K562 (cell line): ENCODE data around the gene PURA. TPM values are rescaled to one million over a fixed set of nuclear protein-coding genes. Genes with fewer than 3 reads are reported as not detected.

Experiments used
- ATF7 ChIP-seq: fragments of 450-650 bp; IDR thresholded peaks from 2 replicates; pipeline ENCODE4 v1.7.1; 2014; ENCODE audit warnings: mild to moderate bottlenecking, moderate library complexity
- CBX1 ChIP-seq: sonication (generic); IDR thresholded peaks from 2 replicates; pipeline ENCODE4 v1.6.1; 2016; ENCODE audit warnings: antibody characterized with exemption, low read depth, mild to moderate bottlenecking
- ELF4 ChIP-seq: fragments of 450-650 bp; formaldehyde crosslinking; IDR thresholded peaks from 2 replicates; pipeline ENCODE4 v1.4.0; 2022; ENCODE audit warnings: missing genetic modification characterization
- FIP1L1 ChIP-seq: fragments of 200-400 bp; formaldehyde crosslinking; IDR thresholded peaks from 2 replicates; pipeline ENCODE4 v1.6.1; 2018; ENCODE audit warnings: mild to moderate bottlenecking, low read depth, low read length; ENCODE audit not compliant: poor library complexity, severe bottlenecking
- FUS ChIP-seq: fragments of 200-400 bp; formaldehyde crosslinking; optimal IDR thresholded peaks from 2 replicates; pipeline ENCODE3; 2017; ENCODE audit warnings: low read depth, low read length
- KLF16 ChIP-seq: IDR thresholded peaks from 2 replicates; pipeline ENCODE4 v1.6.1; 2016; ENCODE audit warnings: antibody characterized with exemption
- NFATC3 ChIP-seq: fragments of 450-650 bp; IDR thresholded peaks from 2 replicates; pipeline ENCODE4 v1.6.1; 2017; ENCODE audit warnings: mild to moderate bottlenecking
- NFIX ChIP-seq: fragments of 250-450 bp; sonication (Bioruptor Pico); IDR thresholded peaks from 2 replicates; pipeline ENCODE4 v1.4.0; 2020; ENCODE audit warnings: low read depth, mild to moderate bottlenecking, moderate library complexity
- PREB ChIP-seq: sonication (generic); formaldehyde crosslinking; IDR thresholded peaks from 2 replicates; pipeline ENCODE4 v1.8.1; 2023; ENCODE audit warnings: mild to moderate bottlenecking, missing genetic modification reagents
- RB1 ChIP-seq: fragments of 450-650 bp; IDR thresholded peaks from 2 replicates; pipeline ENCODE4 v1.6.1; 2017; ENCODE audit warnings: low read depth, mild to moderate bottlenecking
- TEAD1 ChIP-seq, 2 experiments: fragments of 450-650 bp in 1 of 2; sonication (generic) in 1 of 2; formaldehyde crosslinking; IDR thresholded peaks; 2 replicates each; pipeline versions ENCODE4 v1.4.0 to v1.8.0; 2020 to 2022; ENCODE audit warnings: mild to moderate bottlenecking in 2 of 2, missing genetic modification reagents in 1 of 2
- ZBTB9 ChIP-seq: fragments of 450-650 bp; formaldehyde crosslinking; IDR thresholded peaks from 2 replicates; pipeline ENCODE4 v1.4.0; 2020; ENCODE audit warnings: mild to moderate bottlenecking, moderate library complexity
- ZNF584 ChIP-seq: fragments of 200-800 bp; sonication (Bioruptor generic); IDR thresholded peaks from 2 replicates; pipeline ENCODE4 v1.6.1; 2016; ENCODE audit warnings: low read depth, mild to moderate bottlenecking, missing genetic modification characterization, missing compliant biosample characterization
- ZNF79 ChIP-seq: fragments of 250-450 bp; sonication (Bioruptor Pico); IDR thresholded peaks from 2 replicates; pipeline ENCODE4 v1.4.0; 2020; ENCODE audit warnings: low read depth, mild to moderate bottlenecking, moderate library complexity
- polyA plus RNA-seq, 8 experiments: library from polyadenylated mRNA; depleted of rRNA in 4 of 8; stranded (reverse) in 5 of 8; unstranded in 3 of 8; fragments of >200 nt; fragmentation: Nextera tagmentation in 2 of 8; fragmentation: Illumina TruSeq in 1 of 8; extraction: Ambion mirVana in 2 of 8; extraction: Trizol in 1 of 8; gene quantifications; 2 replicates each; pipeline versions ENCODE4 v1.2.1 to v1.2.3, GENCODE V29; 2011 to 2014; ENCODE audit warnings: inconsistent platforms in 1 of 8, missing spikeins in 1 of 8
- total RNA-seq, 7 experiments: library from RNA; depleted of rRNA in 6 of 7; stranded (reverse); fragments of >200 nt in 6 of 7; fragmentation: Illumina TruSeq in 2 of 7; extraction: Trizol in 2 of 7; gene quantifications; 2 replicates each; pipeline versions ENCODE4 v1.2.1 to v1.2.3, GENCODE V29; 2011 to 2021; ENCODE audit warnings: low replicate concordance in 1 of 7
- TF ChIP-seq, protein P1 (sequence below): fragments of 450-650 bp; formaldehyde crosslinking; IDR thresholded peaks from 2 replicates; pipeline ENCODE4 v1.4.0; 2020; ENCODE audit warnings: mild to moderate bottlenecking, moderate library complexity
- TF ChIP-seq, protein P2 (sequence below): fragments of 250-450 bp; sonication (Bioruptor Pico); IDR thresholded peaks from 2 replicates; pipeline ENCODE4 v1.5.0; 2020; ENCODE audit warnings: mild to moderate bottlenecking, borderline replicate concordance
- TF ChIP-seq, protein P3 (sequence below): sonication (generic); formaldehyde crosslinking; IDR thresholded peaks from 2 replicates; pipeline ENCODE4 v1.8.0; 2022; ENCODE audit warnings: missing genetic modification reagents, mild to moderate bottlenecking, moderate library complexity, borderline replicate concordance

The PURA gene
- total and polyA plus RNA-seq, 9 of the 15 experiments (the other 6 are each of a cell fraction or from before 2014, with no cell fraction given), result 3.2 to 11.1 (median 5.4) TPM

- TF ChIP-seq CBX1 (0 out of 2 replicates have a peak, but pooled peaks have one; percentile 40), ZBTB9 (CRISPR knock-in tag) (peak; percentile 57; the same call in 1 of the 2 replicates), TEAD1 (CRISPR knock-in tag; IDR thresholded peaks at IDR 0.05) (no peak; a peak in 1 of 4 replicates), ATF7 (peak; percentile 95), NFIX (no peak), ZNF79 (no peak), PREB (CRISPR knock-in tag) (0 out of 2 replicates have a peak, but pooled peaks have one; percentile 74), FUS (no peak), KLF16 (no peak), ZNF584 (CRISPR knock-in tag) (no peak), ELF4 (CRISPR knock-in tag) (no peak; the same call in 1 of the 2 replicates), NFATC3 (no peak), FIP1L1 (no peak), RB1 (peak; percentile 83)
- TF ChIP-seq, protein P1, sequence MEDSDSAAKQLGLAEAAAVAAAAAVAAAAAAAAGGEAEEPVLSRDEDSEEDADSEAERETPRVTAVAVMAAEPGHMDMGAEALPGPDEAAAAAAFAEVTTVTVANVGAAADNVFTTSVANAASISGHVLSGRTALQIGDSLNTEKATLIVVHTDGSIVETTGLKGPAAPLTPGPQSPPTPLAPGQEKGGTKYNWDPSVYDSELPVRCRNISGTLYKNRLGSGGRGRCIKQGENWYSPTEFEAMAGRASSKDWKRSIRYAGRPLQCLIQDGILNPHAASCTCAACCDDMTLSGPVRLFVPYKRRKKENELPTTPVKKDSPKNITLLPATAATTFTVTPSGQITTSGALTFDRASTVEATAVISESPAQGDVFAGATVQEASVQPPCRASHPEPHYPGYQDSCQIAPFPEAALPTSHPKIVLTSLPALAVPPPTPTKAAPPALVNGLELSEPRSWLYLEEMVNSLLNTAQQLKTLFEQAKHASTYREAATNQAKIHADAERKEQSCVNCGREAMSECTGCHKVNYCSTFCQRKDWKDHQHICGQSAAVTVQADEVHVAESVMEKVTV, result no peak
- TF ChIP-seq, protein P2, sequence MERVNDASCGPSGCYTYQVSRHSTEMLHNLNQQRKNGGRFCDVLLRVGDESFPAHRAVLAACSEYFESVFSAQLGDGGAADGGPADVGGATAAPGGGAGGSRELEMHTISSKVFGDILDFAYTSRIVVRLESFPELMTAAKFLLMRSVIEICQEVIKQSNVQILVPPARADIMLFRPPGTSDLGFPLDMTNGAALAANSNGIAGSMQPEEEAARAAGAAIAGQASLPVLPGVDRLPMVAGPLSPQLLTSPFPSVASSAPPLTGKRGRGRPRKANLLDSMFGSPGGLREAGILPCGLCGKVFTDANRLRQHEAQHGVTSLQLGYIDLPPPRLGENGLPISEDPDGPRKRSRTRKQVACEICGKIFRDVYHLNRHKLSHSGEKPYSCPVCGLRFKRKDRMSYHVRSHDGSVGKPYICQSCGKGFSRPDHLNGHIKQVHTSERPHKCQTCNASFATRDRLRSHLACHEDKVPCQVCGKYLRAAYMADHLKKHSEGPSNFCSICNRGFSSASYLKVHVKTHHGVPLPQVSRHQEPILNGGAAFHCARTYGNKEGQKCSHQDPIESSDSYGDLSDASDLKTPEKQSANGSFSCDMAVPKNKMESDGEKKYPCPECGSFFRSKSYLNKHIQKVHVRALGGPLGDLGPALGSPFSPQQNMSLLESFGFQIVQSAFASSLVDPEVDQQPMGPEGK, result no peak
- TF ChIP-seq, protein P3, sequence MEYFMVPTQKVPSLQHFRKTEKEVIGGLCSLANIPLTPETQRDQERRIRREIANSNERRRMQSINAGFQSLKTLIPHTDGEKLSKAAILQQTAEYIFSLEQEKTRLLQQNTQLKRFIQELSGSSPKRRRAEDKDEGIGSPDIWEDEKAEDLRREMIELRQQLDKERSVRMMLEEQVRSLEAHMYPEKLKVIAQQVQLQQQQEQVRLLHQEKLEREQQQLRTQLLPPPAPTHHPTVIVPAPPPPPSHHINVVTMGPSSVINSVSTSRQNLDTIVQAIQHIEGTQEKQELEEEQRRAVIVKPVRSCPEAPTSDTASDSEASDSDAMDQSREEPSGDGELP (CRISPR knock-in tag), result peak; percentile 96
Measured at GRCh38 chr5:140174465-140175366, 60.8 kb downstream of the PURA start, which contains the start of gene CYSTM1 (continued).
